Adrenal gland (tissue), 12 donors: Measurements from ENCODE around the gene ZNF586. TPM values are rescaled to one million over a fixed set of nuclear protein-coding genes. Genes with fewer than 3 reads are reported as not detected.

Source experiments
- DNase-seq, 7 donors: peaks; one replicate each; pipeline ENCODE4 v3.0.0-alpha.2; 2019 to 2020
- H3K27ac ChIP-seq, 5 donors: fragments of 200-600 bp; sonication (generic) in 4 of 5; 1 replicate in 3 of 5; 2 replicates in 2 of 5; pipeline versions ENCODE4 v1.5.1 to v1.8.0; 2016 to 2020; ENCODE audit warnings: mild to moderate bottlenecking in 1 of 5
- H3K27me3 ChIP-seq: fragments of 200-600 bp; 2 replicates; pipeline ENCODE4 v1.8.0; 2021
- H3K36me3 ChIP-seq, 2 donors: fragments of 200-600 bp; replicated peaks in 1 of 2; 1 replicate in 1 of 2; 2 replicates in 1 of 2; pipeline versions ENCODE4 v1.5.1 to v1.8.0; 2018 to 2022
- H3K4me1 ChIP-seq, 2 donors: fragments of 200-600 bp; replicated peaks in 1 of 2; 1 replicate in 1 of 2; 2 replicates in 1 of 2; pipeline versions ENCODE4 v1.5.1 to v1.8.0; 2018 to 2021
- H3K4me3 ChIP-seq, 4 donors: fragments of 200-600 bp; sonication (generic) in 3 of 4; one replicate each; pipeline ENCODE4 v1.5.1; 2016 to 2018
- H3K9me3 ChIP-seq, 3 donors: fragments of 200-600 bp; sonication (generic) in 1 of 3; replicated peaks in 1 of 3; 1 replicate in 2 of 3; 2 replicates in 1 of 3; pipeline versions ENCODE4 v1.5.1 to v1.8.0; 2016 to 2021
- CTCF ChIP-seq, 6 experiments: fragments of 450-650 bp in 4 of 6; fragments of 200-600 bp in 2 of 6; sonication (generic) in 1 of 6; IDR thresholded peaks; 1 replicate in 5 of 6; 2 replicates in 1 of 6; pipeline versions ENCODE4 v1.5.1 to v1.8.0; 2016 to 2021; ENCODE audit warnings: antibody characterized with exemption in 6 of 6, mild to moderate bottlenecking in 2 of 6, moderate library complexity in 1 of 6
- POLR2A ChIP-seq, 2 donors: fragments of 450-650 bp; IDR thresholded peaks; one replicate each; pipeline ENCODE4 v1.6.1; 2017; ENCODE audit warnings: antibody characterized with exemption in 2 of 2, mild to moderate bottlenecking in 2 of 2, moderate library complexity in 1 of 2
- WGBS, 4 donors: extraction: QIAGEN DNeasy Blood & Tissue Kit in 2 of 4; methylation state at CpG; one replicate each; pipeline versions ENCODE4 v1.1.5 to v1.1.7; 2013 to 2017; 5-methylcytosine and 5-hydroxymethylcytosine counted together
- intact Hi-C, 2 donors: fragments of 100-400 bp; cut with DNase I; formaldehyde crosslinking; loops; one replicate each; pipeline versions ENCODE4 v1.14.1 to v1.15.0; 2022 to 2023
- polyA plus RNA-seq, 3 donors: library from polyadenylated mRNA; stranded (reverse); fragments of 200-250 nt in 2 of 3; fragments of 350-450 nt in 1 of 3; fragmentation: Illumina TruSeq in 1 of 3; extraction: RNeasy Lipid Tissue Mini Kit (QIAGEN cat#74804) in 1 of 3; gene quantifications; one replicate each; pipeline ENCODE4 v1.2.3, GENCODE V29; 2013 to 2014
- total RNA-seq, 9 donors: library from RNA; depleted of rRNA in 4 of 9; stranded (reverse); fragments of >200 nt in 4 of 9; fragments of 120-200 nt in 1 of 9; fragmentation: NEBNext Ultra II Directional in 1 of 9; extraction: Animal tissue kit (Norgen Biotek cat#: 25700) in 1 of 9; gene quantifications; one replicate each; pipeline versions ENCODE4 v1.1.0 to v1.2.4, GENCODE V29; 2013 to 2023
- donor health status: healthy with polysubstance abuse.
- donor health status: Bipolar disorder and iron deficiency.
- donor health status: DM: yes; HTN: yes; CAD: no.
- donor health status: DM: no; HTN: no; CAD: no.
- donor health status: DM: no; HTN: no; CAD: no.
- donor health status: DM: yes; HTN: yes; CAD: no.

The ZNF586 gene
- total and polyA plus RNA-seq, 12 donors: 3.6 to 19.0 (median 12.7) TPM

- DNase-seq: peak in 2 of 7 donors; percentile 26 to 36
- TF ChIP-seq POLR2A (IDR thresholded peaks at IDR 0.05): no peak
- TF ChIP-seq CTCF (IDR thresholded peaks at IDR 0.05): no peak
- Histone ChIP-seq H3K4me3 (peak overlapping the region; percentile 51 to 94 (median 80)), H3K4me1 (peaks cover 10% of the 10 kb centered on the region in 2 donors), H3K27ac (peak overlapping the region; percentile 43 to 89 (median 78)), H3K36me3 (peaks cover 0 to 11% of the 10 kb centered on the region in 2 donors), H3K27me3 (no peaks in the 10 kb centered on the region), H3K9me3 (no peaks in the 10 kb centered on the region)
- intact Hi-C loops: loop anchor here in 1 of 2 donors (10.0 kb wide), 1 partner anchor 69 kb away; the partner anchor contains the start of gene ZNF776
- 18 to 28% (median 24%) methylated on average over 13 of the region's 13 CpGs for WGBS, 4 donors
Observed at GRCh38 chr19:57813919-57814504, 44.5 kb downstream of the ZNF586 start.

GRCh38 chr19:57814505-57815246, 45.2 kb downstream of the ZNF586 start, which contains the start of gene ZNF552:
Gene ZNF552 (minus strand): TSS chr19:57814913. CDS start chr19:57814743, 170 bp downstream.
- TF ChIP-seq POLR2A (IDR thresholded peaks at IDR 0.05): peak; percentile 67 to 97
- TF ChIP-seq CTCF (IDR thresholded peaks at IDR 0.05): no peak
- WGBS, 4 donors: 0 to 1% (median 0%) methylated on average over 16 to 50 of the region's 50 CpGs
- DNase-seq: peak; percentile 90 to 96 (median 92)
- no peaks in the 10 kb centered on the region for H3K27me3 ChIP-seq
- peaks cover 0 to 6% of the 10 kb centered on the region in 2 donors for H3K36me3 ChIP-seq
- H3K27ac ChIP-seq: peak within 1 kb of the TSS; percentile 43 to 89 (median 78)
- peaks cover 10% of the 10 kb centered on the region in 2 donors for H3K4me1 ChIP-seq
- peak within 1 kb of the TSS; percentile 51 to 94 (median 80) for H3K4me3 ChIP-seq
- intact Hi-C loops: loop anchor here in 1 of 2 donors (10.0 kb wide), 1 partner anchor 70 kb away; the partner anchor contains the start of gene ZNF776
- H3K9me3 ChIP-seq: no peaks in the 10 kb centered on the region

GRCh38 chr19:57815247-57816075, 46.0 kb downstream of the ZNF586 start:
- 87 to 93% (median 91%) methylated on average over 10 to 17 of the region's 17 CpGs for WGBS, 4 donors
- Histone ChIP-seq H3K9me3 (no peaks in the 10 kb centered on the region), H3K27ac (peak overlapping the region in 2 of 5 donors; percentile 21 to 85), H3K36me3 (no peaks in the 10 kb centered on the region), H3K4me1 (peaks cover 10 to 15% of the 10 kb centered on the region in 2 donors), H3K4me3 (peak overlapping the region in 1 of 4 donors; percentile 71), H3K27me3 (no peaks in the 10 kb centered on the region)
- DNase-seq: no peak
- intact Hi-C loops: loop anchor here in 1 of 2 donors (10.0 kb wide), 1 partner anchor 71 kb away; the partner anchor contains the start of gene ZNF776
- no peak for TF ChIP-seq CTCF (IDR thresholded peaks at IDR 0.05)
- TF ChIP-seq POLR2A (IDR thresholded peaks at IDR 0.05): no peak
